ENCODE measurements around the gene SOCS7. TPM values are rescaled to one million over a fixed set of nuclear protein-coding genes. Genes with fewer than 3 reads are reported as not detected.

Gene SOCS7
- total RNA-seq, 1 donor from 2014 or later: 10.3 TPM

- TF ChIP-seq CTCF (IDR thresholded peaks at IDR 0.05): no peak
Observed at GRCh38 chr17:38327936-38328335, 23.7 kb upstream of the SOCS7 start.

DNA sequence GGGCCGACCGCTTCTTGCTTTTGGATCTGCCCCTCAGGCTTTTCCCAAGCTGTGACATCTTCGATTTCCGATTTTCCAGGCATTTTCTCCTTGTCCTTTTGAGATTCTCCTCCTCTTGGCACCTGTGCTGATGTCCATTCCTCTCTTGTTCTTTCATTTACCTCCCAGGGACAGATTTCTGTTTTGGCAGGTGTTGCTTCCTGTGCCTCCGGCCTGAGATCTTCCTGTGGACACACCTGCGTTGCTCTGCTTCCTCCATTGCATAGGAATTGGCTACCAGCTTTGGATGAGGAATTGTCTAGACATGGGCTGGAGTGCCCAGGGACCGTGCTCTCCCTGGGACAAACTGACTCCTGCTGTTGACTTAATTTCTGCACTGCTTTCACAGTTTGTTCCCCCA, 23.0 kb upstream of the SOCS7 start:
- no peak for DNase-seq (ENCODE audit: low spot score in 2 of 2)
- intact Hi-C loops (cut with DNase I): no loop called here
- no peaks in the 10 kb centered on the region for H3K27me3 ChIP-seq
- H3K4me3 ChIP-seq: no peak overlapping the region
- H3K9me3 ChIP-seq: no peaks in the 10 kb centered on the region
- no peaks in the 10 kb centered on the region for H3K36me3 ChIP-seq
- no peak overlapping the region for H3K27ac ChIP-seq
- no peak for TF ChIP-seq CTCF (IDR thresholded peaks at IDR 0.05)
- H3K4me1 ChIP-seq: no peaks in the 10 kb centered on the region

More at GRCh38 chr17:38327936-38328335, 23.7 kb upstream of the SOCS7 start:
- no peaks in the 10 kb centered on the region for H3K27me3 ChIP-seq
- H3K9me3 ChIP-seq: no peaks in the 10 kb centered on the region
- peaks cover under 1 to 2% of the 10 kb centered on the region in 2 donors for H3K36me3 ChIP-seq
- no peak for DNase-seq (ENCODE audit: low spot score in 2 of 2)
- intact Hi-C loops (cut with DNase I): no loop called here
- no peaks in the 10 kb centered on the region for H3K4me1 ChIP-seq
- H3K27ac ChIP-seq: no peak overlapping the region
- H3K4me3 ChIP-seq: no peak overlapping the region

DNA sequence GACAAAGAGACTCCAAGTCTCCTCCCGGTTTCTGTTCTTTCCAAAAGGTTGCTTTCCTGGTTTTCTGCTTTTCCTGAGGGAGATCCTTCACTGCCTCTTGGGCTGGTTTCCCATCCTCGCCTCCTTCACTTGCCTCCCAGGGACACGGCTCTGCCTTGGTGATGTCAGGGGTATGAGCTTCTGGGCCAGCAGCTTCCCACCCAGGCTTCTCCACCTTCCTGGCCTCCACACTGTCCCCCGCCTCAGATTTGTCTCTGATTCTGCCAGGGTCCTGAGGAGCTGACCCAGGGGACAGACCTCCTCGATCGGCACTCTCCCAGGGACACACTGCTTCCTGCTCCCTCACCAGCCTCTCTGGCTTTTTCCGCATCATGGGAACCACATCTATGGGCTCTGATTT, 22.4 kb upstream of the SOCS7 start:
- Histone ChIP-seq H3K4me3 (no peak overlapping the region), H3K27ac (no peak overlapping the region), H3K27me3 (no peaks in the 10 kb centered on the region), H3K4me1 (no peaks in the 10 kb centered on the region), H3K36me3 (no peaks in the 10 kb centered on the region), H3K9me3 (no peaks in the 10 kb centered on the region)
- no peak for DNase-seq (ENCODE audit: low spot score in 2 of 2)
- TF ChIP-seq CTCF (IDR thresholded peaks at IDR 0.05): no peak
- intact Hi-C loops (cut with DNase I): no loop called here

DNA sequence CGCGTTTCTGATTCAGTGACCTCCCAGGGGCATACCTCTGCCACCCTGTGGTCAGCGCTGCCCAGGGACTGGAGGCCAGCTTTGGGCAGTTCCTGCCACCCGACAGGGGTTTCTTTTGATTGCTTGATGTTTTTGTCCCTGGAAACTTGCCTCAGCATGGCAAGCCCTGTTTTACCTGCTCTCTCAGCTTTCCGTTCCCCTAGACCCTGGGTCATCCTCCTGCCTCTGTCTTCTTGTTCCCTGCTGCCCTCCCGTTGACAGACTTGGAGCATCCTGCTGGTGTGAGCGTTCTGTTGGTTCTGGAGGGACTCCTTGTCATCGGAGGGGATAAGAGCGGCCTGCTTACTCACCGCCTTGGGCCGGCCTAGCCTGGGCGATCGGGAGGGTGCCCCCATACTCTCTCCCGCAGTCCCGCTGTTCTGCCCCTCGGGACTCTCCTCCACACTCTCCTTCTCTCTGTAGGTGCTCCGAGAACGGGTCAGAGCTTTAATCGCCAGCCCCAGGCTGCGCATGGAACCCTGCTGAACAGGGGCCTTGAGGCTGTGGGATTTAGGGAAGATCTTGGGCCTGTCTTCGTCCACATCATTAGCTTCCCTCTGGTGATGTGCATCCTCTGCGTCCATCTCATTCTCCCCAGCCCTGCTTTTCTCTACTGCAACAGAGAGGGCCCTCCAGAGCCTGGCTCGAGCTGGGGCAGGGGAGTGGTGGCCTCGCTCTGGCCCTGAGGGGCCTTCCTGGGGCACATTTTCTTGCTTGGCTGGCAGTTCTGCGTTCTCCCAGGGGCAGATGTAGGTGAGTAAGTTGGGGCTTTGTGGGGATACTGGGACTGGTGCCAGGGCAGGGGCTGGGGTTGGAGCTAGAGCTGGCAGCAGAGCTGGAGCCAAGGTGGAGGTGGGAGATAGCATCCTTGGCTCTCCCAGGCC, 21.6 kb upstream of the SOCS7 start:
- no peaks in the 10 kb centered on the region for H3K9me3 ChIP-seq
- TF ChIP-seq CTCF (IDR thresholded peaks at IDR 0.05): no peak
- H3K27me3 ChIP-seq: no peaks in the 10 kb centered on the region
- H3K27ac ChIP-seq: no peak overlapping the region
- no peak for DNase-seq (ENCODE audit: low spot score in 2 of 2)
- no peak overlapping the region for H3K4me3 ChIP-seq
- H3K4me1 ChIP-seq: no peaks in the 10 kb centered on the region
- intact Hi-C loops (cut with DNase I): no loop called here
- no peaks in the 10 kb centered on the region for H3K36me3 ChIP-seq

- intact Hi-C loops (cut with DNase I): no loop called here
Observed at GRCh38 chr17:38330941-38331411, 20.7 kb upstream of the SOCS7 start.

More at GRCh38 chr17:38330941-38331411, 20.7 kb upstream of the SOCS7 start:
- Histone ChIP-seq H3K9me3 (no peaks in the 10 kb centered on the region), H3K4me1 (no peaks in the 10 kb centered on the region), H3K27me3 (no peaks in the 10 kb centered on the region), H3K4me3 (no peak overlapping the region), H3K36me3 (no peaks in the 10 kb centered on the region), H3K27ac (no peak overlapping the region)
- DNase-seq (ENCODE audit: low spot score in 2 of 2): no peak
- no peak for TF ChIP-seq CTCF (IDR thresholded peaks at IDR 0.05)

Data from ascending aorta (tissue), 2 donors.